ENCODE results near the gene CXCR4.

The CXCR4 gene
- 1,001 reads per million, percentile 99 among the genes with 10 or more reads in this experiment for total RNA-seq

DNA sequence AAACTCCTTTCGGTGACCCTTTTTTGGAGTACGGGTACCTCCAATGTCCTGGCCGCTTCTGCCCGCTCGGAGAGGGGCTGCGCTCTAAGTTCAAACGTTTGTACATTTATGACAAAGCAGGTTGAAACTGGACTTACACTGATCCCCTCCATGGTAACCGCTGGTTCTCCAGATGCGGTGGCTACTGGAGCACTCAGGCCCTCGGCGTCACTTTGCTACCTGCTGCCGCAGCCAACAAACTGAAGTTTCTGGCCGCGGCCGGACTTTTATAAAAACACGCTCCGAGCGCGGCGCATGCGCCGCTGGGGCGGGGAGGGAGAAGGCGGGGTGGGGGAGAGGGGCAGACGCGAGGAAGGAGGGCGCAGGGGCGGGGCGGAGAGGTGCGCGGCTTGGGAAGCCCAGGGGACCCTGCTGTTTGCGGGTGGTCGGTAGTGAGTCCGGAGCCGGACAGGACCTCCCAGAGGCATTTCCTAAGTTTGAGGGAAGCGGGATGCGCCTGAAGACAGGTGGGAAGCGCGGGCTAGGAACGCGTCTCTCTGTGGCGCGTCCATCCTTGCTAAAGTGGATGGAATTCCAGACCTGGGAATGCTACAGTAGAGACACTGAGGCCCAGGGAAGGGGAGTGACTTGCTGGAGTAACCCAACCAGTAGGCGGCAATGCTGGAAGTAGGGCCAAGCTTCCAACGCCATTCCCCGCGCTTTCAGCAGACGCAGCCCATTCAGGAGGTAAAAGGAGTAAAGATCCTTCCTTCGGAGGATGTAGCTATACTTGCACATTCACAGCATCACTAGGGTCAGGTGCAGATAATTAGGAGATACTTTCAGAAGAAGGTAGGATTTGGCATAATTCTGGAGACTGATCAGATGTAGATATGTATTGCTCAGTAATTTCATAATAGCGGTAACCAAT is at the start of gene CXCR4:
TSS of gene CXCR4 (minus strand) at position 241 of the 910 bp plus-strand sequence. CDS start at position 152, 89 bp downstream.
- peak; percentile 86 for DNase-seq

DNA sequence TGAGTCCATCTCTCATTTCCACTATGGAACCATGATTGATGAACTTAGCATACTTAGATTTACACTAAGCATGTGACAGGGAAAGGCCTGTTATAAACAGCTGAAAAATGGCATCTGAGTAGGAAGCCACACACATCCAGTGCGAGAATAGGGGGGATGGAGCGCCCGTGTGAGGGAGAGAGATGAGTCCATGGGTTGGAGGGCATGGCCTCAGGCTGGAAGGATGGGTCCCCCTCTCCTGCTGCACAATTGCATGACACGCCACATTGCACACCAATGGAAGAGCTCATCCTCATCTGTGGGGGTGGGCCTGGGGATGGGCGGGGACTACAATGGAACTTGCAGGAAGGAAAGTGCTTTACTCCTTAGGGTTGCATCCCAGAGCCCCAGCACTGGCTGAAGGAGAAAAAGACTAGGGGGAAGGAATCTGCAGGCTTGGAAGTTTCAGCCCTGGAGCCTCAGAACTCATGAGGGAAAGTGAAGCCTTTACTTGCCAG is 46.4 kb upstream of the CXCR4 start:
- DNase-seq = no peak

DNA sequence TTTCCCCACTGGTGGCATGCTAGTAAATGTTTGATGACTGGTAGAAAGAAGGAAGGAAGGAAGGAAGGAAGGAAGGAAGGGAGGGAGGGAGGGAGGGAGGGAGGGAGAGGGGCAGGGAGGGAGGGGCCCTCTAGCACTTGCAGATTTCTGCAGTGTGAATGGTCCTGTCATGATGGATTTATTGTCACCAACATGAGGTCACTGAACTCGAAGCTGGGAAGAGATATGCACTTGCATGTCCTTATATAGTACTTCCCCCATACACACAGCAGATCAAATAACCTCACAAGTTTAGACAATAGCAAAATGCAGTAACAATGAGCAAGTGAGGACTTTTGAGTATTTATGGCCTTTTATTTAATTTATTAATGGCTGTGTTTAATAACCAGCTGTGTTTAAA is 44.5 kb upstream of the CXCR4 start:
- no peak for DNase-seq

DNA sequence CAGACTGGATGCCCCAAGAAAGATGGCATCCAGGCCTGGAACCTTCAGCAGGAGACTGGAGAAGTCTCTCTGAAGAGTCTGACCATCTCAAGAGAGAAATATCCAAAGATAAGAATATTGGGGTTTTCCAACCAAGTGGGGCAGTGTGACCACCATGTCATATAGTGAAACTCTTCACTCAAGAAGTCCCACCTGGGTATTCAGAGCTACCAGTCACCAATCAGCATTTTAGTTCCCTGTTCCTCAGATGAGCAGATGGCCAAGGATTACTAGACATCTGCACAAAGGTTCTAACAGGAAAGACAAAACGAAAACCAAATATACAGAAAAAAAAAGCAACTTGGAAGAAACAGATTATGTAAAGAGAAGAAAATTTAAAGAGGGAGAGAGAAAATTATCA is 38.5 kb upstream of the CXCR4 start:
- DNase-seq = no peak

DNA sequence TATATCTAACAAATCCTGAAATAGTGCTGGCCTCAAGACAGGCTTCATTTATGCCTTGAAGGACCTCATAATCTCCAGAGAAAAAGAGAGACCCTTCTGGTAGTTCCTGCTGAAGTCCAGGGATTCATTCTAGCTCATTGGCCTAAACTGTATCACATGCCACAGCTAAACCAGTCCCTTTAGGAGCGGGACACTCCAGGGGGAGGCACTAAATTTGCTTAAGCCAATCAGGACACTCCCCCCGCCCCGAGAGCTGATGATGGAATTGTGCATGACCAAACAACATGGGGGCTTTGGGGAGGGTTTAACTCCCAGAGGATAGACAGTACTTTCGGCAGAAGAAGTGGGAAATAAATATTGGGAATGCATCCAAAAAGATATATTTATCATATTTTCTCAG is 36.4 kb upstream of the CXCR4 start:
- DNase-seq = no peak

DNA sequence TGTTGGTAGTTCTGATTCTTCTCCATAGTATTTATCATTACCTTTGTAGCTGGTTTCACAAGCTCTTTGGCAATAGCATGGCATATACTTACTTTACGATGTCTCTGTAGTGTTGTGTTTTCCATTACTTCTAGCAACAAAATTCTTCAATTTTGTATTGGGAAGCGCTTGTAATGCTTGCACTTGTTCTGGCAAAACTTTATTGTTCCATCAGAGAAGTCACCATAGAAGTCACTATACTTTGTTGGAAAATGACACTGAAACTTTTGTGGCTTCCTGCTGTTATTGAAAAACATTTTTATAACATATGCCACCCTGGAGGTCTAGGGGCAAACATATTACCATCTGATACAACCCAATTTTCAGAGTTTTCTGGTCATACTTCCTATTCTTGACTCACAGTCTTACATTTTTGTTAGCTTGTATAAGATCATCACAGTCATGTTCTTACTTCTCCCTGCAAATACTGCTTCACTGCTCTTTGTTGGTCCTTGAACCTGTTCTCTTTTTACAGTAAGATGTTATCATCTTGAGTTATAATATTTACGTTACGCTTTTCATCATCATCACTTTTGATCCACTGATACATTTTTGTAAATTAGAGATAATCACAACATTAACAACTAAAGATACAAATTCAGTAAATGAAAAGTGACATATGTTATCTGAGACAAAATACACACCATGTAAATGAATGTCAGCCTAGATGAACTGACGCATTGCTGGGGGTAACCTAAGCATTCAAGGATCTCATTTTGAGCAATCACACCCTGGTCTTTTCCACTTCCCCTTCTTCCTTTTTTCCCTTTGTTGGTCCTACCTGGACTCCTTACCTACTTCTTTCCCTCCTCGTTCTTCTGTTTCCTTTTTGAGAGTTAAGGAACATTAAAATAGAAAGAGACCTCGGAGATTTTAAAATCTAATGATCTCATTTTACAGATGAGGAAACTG is 33.3 kb upstream of the CXCR4 start:
- no peak for DNase-seq

DNA sequence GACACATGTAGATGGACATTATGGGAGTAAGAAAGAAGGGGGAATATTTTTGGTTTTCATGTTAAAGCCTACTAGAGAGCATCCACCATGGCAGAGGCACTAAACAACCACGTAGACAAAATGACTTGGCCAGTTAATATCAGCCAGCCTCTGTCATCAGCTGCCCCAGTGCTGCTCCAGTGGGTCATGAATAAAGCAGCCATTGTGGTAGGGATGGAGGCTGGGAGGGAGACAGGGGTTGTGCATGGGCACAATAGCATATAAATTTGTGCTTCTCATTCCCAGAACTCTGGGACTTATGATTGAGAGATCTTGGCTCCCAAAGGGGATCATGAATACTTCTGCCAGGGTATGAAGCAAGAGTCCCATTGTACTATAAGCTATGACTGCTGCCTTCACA is 31.1 kb upstream of the CXCR4 start:
- no peak for DNase-seq

DNA sequence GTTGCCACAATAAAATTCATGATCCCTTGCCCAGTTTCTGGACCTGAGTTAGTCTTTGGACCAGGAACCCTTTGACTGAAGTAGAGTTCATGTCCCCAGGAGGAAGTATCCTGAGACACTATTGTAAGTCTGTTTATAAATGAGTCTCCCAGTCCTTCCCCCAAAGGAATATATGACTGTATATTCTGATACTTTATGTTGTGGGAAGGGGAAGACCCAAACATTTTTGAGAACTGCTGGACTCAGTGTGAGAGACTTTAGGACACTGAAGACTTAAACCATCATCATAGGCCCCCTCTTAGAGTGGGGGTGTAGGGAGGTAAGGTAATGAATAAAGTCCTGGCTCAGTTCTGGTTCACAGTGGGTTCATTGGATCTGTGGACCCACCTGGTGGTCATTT is 28.6 kb upstream of the CXCR4 start:
- no peak for DNase-seq

DNA sequence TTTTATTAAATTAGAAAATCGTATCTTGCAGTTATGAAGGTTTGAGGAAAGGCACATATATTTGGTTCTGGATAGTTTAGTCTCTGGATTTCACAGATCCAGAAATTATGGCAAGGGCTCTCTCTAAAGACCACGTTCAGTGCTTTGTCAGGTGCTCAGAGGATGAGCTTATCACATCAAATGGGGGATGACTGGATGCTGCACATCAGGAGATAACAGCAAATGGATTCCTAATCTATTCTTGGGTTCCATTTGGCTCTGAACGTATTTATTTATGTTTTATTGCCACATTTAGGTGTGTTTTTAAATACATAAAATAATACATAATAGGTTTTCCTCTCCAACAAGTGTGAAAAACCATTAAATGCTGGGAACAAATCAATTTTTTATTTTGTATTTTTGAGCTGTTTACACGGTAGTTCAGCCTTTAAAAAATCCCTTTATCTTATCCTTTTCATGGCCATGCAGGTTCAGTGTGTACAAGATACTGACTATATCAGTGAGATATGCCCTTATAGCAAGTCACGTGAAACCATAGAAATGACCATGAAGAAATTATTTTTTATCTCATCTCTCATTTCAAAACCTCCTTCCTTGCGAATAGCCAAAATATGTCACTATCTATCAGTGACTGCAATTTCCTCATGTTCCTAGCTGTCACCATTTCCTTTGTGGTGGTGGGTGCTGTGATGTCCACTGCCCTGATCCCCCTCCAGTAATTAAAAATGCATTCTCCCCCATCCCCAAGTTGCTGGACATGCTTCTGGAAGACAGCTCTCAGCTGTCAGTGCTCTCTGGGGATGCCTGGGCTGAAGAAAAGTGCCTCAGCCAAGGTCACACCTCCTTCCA is 25.9 kb upstream of the CXCR4 start:
- no peak for DNase-seq

DNA sequence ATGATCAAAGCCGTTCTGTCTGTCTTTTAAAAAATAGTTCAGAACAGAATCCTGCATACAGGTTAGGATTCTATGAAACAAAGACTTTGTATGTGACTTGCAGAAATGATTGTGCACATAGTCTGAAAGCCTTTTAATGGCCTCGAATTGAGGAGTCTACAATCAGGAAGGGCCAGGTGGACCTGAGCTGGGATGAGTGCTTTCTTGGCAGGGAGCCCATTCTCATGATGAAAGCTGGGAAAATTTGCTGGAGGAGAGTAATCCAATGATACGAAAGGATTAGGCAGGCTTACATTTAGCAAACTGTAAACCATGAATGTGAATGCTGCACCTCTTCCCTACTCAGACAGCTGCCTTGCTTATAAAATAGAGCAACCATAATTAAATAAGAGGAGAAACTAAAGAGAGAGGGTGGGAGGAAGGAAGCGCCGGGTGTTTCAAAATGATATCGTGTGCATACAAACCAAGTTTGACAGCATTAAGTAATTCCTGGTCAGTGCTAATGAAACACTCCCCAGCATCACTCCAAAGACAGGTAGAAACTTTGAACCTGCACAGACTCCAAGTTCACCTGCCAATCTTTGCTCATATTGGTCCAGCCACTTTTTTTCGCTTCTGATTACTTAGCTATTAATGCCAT is 23.7 kb upstream of the CXCR4 start:
- DNase-seq = no peak

DNA sequence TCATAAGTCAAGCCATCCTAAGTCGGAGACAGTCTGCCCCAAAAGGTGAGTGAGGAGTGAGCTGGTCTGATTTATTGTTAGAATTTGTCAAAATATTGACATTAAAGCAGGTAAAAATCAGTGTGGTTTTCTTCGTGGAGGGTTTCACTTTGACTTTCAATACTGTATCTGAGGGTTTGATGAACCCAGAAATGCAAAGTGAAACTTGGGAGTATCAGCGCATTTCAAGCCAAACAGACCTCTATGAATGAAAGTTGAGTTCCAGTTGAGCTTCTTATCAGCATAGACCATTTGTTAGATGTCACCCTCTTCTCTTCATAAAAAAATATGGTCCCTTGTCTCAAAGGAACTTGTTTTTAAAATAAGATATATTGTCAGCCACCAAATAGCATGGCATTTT is 21.7 kb upstream of the CXCR4 start:
- no peak for DNase-seq

DNA sequence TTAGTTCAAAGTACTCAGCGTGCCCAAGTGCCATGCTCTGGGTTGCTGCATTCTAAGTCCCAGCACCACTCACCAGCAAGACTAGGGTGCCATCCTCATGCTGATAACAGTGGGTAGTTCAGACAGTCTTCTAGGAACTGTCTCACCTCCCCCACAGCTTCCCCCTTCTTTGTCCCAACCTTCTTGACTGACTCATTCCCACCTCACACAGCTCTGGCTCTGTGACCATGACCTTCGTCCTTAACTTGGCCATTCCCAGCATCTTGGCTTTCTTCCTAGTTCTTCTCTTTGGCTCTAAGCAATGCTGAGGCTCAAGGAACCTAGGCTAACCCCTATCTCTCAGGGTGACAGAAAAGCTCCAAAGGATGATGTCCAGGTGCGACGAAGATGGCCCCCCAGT is 20.0 kb upstream of the CXCR4 start:
- DNase-seq = no peak

DNA sequence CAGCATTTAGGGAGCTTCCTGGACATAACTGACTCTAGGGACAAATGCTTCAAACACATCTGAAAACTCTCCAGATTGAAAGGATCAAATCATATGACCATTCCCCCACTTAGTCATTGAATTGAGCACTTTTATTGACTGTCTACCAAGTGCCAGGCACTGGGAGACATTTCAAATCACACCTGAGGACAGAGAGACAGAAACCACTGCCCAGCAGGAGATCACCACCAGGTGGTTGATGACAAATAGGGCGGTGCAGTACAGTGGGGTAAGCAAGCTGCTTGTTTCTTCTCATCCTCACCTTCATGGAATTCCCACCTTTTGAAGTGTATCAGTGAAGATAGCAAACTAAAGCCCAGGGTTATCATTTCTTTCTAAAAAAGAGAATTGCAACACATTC is 19.0 kb upstream of the CXCR4 start:
- DNase-seq = peak; percentile 33

DNA sequence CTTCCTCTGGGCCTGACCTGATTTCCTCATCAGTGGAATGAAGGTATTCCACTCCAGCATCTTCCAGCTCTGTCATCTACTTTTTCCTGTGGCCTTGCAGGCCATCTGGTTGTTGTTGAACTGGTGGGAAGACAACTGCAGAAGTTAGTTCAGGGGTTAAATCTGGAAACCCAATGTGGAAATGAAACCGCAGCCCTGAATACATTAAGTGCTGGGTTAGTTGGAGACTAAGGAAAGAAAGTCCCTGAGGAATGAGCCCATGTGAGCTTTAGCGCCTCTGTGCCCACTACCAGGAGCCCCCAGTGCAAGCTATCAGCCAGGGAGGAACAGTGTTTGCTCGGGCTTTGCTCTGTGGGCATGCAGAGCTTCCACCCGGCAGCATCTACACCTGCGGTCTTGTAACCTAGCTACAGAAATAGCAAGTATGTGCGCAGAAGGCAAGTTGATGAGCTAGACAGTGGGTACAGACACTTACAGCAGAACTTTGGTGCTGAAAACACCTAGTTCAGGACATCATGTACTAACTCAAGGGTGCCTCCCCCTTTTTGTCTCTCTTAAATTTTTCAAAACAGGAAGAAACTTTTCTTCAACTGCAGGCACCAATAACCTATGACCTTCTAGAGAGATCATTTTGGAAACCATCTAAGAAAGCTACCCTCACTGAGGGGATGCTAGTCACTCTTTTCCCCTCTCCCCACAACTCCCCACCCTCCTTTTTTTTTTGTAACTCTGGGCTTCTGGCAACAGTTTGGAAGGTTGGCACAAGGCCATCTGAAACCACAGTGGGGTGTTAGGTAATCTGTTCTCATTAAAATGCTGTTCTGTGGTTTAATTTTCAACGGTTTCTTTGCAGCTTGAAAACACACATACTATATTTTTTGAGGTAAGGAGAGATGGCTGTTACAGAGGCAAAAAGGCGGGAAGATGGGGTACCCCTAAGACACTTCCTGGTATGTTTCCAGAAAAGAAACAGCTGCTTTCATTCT is 18.3 kb upstream of the CXCR4 start:
- DNase-seq = peak; percentile 81

DNA sequence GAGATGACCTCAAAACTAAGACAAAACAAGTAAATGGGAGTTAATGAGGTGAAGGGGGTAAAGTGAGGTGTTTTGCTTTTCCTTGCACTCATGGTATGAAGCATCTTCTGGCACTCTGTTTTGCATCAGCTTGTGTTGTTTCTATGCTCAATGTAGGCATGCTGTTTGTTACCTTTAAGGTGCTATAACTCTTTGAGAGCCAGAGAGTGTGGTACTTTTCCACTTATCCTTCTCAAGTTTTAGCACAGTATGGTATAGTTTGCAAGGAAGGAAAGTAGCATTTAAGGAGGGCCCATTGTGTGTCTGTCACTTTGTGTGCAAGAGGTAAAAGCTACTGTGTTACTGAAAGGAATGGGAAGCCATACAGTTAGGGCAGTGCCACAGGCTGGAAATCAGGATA is 17.5 kb upstream of the CXCR4 start:
- no peak for DNase-seq

DNA sequence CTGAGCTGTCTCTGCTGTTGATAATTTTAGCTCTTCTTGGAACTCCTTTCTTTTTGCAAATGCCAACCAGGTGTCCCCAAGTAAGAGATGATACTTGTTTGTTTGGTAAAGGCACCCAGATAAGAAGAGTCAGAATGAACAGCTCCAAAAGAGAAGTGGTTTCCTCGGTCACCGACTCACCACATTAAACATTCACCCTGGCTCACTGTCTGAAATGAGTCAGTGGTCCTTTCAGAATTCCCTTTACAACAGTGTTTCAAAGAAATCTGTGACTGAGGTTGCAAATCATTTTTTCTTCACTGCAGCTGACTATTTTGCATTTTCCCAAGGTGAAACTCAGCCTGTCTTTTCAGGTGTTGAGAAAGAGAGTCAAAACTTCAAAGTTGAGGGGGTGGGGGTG is 16.2 kb upstream of the CXCR4 start:
- DNase-seq = peak; percentile 57

DNA sequence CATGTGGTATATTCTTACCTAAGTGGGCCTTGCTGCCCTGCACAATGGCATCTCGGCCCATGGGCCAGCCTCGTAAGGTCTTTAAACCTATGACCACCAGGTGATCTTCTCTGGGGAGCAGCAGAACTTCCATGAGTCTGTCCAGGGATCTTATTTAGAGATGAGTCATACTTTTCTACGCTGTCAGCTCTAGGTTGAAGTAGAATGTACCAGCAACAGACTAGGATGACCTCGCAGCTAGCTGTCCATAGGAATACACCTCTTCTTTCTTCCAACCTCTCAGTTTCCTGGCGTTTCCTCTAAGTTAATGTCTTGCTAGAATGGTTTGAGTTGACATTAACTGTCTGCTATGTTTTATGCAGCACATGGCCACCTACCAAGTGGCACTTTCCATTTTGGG is 15.6 kb upstream of the CXCR4 start:
- DNase-seq = no peak

DNA sequence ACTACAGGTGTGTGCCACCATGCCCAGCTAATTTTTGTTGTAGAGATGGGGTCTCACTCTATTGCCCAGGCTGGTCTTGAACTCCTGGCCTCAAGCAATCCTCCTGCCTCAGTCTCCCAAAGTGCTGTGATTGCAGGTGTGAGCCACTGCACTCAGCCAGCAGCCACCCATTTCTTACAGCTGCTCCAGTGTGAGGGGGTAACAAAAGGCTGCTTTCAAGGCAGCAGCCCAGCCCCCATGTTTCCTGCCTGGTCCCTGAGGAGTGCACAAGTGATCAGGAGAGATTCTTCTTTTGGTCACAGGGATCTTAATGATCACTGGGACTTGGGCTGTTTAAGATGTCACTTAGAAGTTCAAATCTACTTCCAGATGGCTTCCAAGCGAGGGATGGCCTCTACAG is 15.2 kb upstream of the CXCR4 start:
- DNase-seq = no peak

DNA sequence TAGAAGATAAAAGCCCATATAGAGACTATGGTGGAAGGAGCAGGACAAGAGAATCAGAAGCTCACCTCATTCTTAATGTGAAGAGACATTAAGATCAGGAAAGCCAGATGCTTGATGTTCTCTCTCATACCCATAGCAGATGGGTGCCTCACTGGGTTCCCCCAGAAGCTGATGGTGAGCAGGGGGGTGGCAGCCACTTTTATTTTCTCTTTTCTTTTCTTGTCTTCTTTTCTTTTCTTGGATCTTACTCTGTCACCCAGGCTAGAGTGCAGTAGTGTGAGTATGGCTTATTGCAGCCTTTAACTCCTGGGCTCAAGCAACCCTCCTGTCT is 14.8 kb upstream of the CXCR4 start:
- no peak for DNase-seq

DNA sequence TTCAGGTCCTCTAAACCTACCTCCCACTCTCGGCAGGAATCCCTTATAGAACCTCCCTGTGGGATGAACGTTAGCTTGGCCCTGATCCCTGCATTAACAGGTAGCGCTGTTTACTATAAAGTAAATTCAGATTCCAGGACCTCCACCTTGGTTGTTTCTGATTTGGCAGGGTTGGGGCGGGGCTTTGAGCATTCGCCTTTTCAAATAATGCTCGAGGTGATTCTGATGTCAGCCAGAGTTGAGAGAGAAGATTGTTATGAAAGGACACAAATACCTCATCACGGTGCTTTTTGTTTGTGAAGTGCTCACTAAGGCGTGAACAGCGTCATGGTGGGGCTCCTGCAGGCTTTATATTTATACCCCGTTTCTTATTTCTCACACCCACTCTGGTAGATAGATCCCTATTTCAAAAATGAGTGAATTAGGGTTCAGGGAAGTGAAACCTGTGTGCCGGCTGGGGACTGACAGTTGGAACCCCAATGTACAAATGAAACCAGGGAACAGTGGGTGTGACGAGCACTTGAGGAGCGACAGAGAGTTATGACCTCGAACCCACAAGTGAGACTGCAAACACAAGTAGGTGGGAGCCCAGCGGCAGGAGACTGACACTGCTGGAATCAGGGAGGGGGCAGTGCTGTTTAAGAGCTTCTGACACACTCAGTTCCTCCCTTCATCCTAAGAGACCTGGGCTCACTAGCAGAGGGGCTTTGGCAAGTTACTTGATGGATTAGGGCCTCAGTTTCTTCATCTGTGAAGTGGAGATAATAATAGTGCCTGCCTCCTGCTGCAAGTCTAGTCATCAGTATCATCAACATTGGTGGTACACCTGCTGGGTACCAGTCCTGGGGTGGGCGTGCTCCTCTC is 14.2 kb upstream of the CXCR4 start:
- peak; percentile 75 for DNase-seq

Measured in effector CD4-positive, alpha-beta T cell (primary cell).